ENCODE results near the gene COL4A4. TPM values are rescaled to one million over a fixed set of nuclear protein-coding genes. Genes with fewer than 3 reads are reported as not detected.

COL4A4 gene
- total RNA-seq, 4 donors from 2014 or later, result 5.0 to 5.5 (median 5.2) TPM

DNA sequence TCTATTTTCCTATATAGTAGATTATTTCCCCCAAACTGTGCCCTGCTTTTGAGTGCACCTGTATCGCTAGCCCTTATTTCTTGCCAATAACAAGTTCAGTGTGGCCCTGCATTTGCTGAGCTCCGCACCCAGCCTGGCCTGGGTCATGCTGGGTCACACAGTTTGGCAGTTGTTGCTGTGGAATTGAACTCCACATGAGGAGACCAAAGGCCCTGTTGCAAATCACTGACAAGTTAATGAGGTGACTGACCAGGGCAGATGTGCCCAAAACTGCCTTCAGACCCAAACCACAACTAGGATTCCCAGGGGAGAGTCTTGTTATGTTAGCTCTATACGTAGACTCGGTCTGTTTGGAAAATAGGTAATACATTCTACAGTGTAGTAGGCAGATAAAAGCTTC lies 31.0 kb downstream of the COL4A4 start:
- no peak for ATAC-seq
- H3K9me3 ChIP-seq, result no peaks in the 10 kb centered on the region
- no peak for TF ChIP-seq POLR2AphosphoS5 (IDR thresholded peaks at IDR 0.05)
- no peak for TF ChIP-seq POLR2A (IDR thresholded peaks at IDR 0.05)
- TF ChIP-seq EP300 (IDR thresholded peaks at IDR 0.05), result no peak
- no peak overlapping the region for H3K4me3 ChIP-seq
- H3K4me1 ChIP-seq, result no peaks in the 10 kb centered on the region
- H3K36me3 ChIP-seq, result no peaks in the 10 kb centered on the region
- H3K27me3 ChIP-seq, result no peaks in the 10 kb centered on the region
- 85 to 96% methylated on average over 3 of the region's 4 CpGs for WGBS, 2 donors (ENCODE audit: low coverage in 1 of 2)
- no peak overlapping the region for H3K27ac ChIP-seq

GRCh38 chr2:227130636-227131035 lies 33.4 kb downstream of the COL4A4 start:
- H3K9me3 ChIP-seq, result no peaks in the 10 kb centered on the region
- H3K4me3 ChIP-seq, result no peak overlapping the region
- no peaks in the 10 kb centered on the region for H3K4me1 ChIP-seq
- H3K36me3 ChIP-seq, result no peaks in the 10 kb centered on the region
- 71 to 82% methylated on average over 1 to 8 of the region's 8 CpGs for WGBS, 2 donors (ENCODE audit: low coverage in 1 of 2)
- H3K27me3 ChIP-seq, result peaks cover 3% of the 10 kb centered on the region
- no peak for ATAC-seq
- no peak for TF ChIP-seq POLR2AphosphoS5 (IDR thresholded peaks at IDR 0.05)
- no peak for TF ChIP-seq EP300 (IDR thresholded peaks at IDR 0.05)
- no peak for TF ChIP-seq POLR2A (IDR thresholded peaks at IDR 0.05)
- TF ChIP-seq, protein P1, sequence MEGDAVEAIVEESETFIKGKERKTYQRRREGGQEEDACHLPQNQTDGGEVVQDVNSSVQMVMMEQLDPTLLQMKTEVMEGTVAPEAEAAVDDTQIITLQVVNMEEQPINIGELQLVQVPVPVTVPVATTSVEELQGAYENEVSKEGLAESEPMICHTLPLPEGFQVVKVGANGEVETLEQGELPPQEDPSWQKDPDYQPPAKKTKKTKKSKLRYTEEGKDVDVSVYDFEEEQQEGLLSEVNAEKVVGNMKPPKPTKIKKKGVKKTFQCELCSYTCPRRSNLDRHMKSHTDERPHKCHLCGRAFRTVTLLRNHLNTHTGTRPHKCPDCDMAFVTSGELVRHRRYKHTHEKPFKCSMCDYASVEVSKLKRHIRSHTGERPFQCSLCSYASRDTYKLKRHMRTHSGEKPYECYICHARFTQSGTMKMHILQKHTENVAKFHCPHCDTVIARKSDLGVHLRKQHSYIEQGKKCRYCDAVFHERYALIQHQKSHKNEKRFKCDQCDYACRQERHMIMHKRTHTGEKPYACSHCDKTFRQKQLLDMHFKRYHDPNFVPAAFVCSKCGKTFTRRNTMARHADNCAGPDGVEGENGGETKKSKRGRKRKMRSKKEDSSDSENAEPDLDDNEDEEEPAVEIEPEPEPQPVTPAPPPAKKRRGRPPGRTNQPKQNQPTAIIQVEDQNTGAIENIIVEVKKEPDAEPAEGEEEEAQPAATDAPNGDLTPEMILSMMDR (IDR thresholded peaks at IDR 0.05), result no peak
- H3K27ac ChIP-seq, result no peak overlapping the region

GRCh38 chr2:227127201-227127600 lies 36.8 kb downstream of the COL4A4 start:
- TF ChIP-seq EP300 (IDR thresholded peaks at IDR 0.05) (no peak), POLR2AphosphoS5 (IDR thresholded peaks at IDR 0.05) (no peak), POLR2A (IDR thresholded peaks at IDR 0.05) (no peak)
- TF ChIP-seq, protein P1 (IDR thresholded peaks at IDR 0.05), result no peak
- no peak for ATAC-seq
- no peak overlapping the region for H3K4me3 ChIP-seq
- WGBS, 2 donors (ENCODE audit: low coverage in 1 of 2), result 30 to 32% methylated on average over 7 to 8 of the region's 8 CpGs
- H3K4me1 ChIP-seq, result no peaks in the 10 kb centered on the region
- H3K36me3 ChIP-seq, result no peaks in the 10 kb centered on the region
- no peak overlapping the region for H3K27ac ChIP-seq
- peaks cover 9% of the 10 kb centered on the region for H3K27me3 ChIP-seq
- H3K9me3 ChIP-seq, result no peaks in the 10 kb centered on the region

GRCh38 chr2:227125506-227125905 lies 38.5 kb downstream of the COL4A4 start:
- no peak overlapping the region for H3K4me3 ChIP-seq
- H3K27me3 ChIP-seq, result peaks cover 9% of the 10 kb centered on the region
- ATAC-seq, result no peak
- no peak overlapping the region for H3K27ac ChIP-seq
- TF ChIP-seq EP300 (IDR thresholded peaks at IDR 0.05) (no peak), POLR2A (IDR thresholded peaks at IDR 0.05) (no peak), POLR2AphosphoS5 (IDR thresholded peaks at IDR 0.05) (no peak)
- TF ChIP-seq, protein P1 (IDR thresholded peaks at IDR 0.05), result no peak
- no peaks in the 10 kb centered on the region for H3K9me3 ChIP-seq
- no peaks in the 10 kb centered on the region for H3K36me3 ChIP-seq
- no peaks in the 10 kb centered on the region for H3K4me1 ChIP-seq
- 67 to 85% methylated on average over 1 to 4 of the region's 5 CpGs for WGBS, 2 donors (ENCODE audit: low coverage in 1 of 2)

DNA sequence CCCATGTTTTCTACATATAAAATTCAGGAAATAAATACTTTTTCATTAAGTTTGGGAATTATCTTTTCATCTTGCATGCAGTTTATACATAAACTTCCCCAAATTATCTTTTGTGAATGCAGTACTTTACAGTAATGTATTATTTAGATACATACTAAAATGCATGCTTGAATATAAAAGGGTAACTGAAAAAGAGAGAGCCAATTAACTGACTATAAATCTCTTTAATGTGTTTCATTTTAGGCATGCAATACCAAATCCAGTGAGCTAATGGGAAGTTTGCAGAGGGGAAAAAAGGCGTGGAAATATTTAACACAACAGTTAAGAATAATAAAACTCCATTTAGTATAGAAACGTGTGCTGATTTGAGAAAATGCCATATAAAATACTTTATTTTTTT lies 39.2 kb downstream of the COL4A4 start:
- no peak overlapping the region for H3K4me3 ChIP-seq
- no peak overlapping the region for H3K27ac ChIP-seq
- no peaks in the 10 kb centered on the region for H3K4me1 ChIP-seq
- no peak for TF ChIP-seq POLR2A (IDR thresholded peaks at IDR 0.05)
- TF ChIP-seq, protein P1 (IDR thresholded peaks at IDR 0.05), result no peak
- TF ChIP-seq POLR2AphosphoS5 (IDR thresholded peaks at IDR 0.05), result no peak
- no peak for TF ChIP-seq EP300 (IDR thresholded peaks at IDR 0.05)
- H3K27me3 ChIP-seq, result peaks cover 9% of the 10 kb centered on the region
- ATAC-seq, result no peak
- no peaks in the 10 kb centered on the region for H3K36me3 ChIP-seq
- WGBS, 2 donors (ENCODE audit: low coverage in 1 of 2), result 39 to 47% methylated on average over 2 of the region's 2 CpGs
- H3K9me3 ChIP-seq, result no peaks in the 10 kb centered on the region
